Neuronal stem cell (in vitro differentiated cells): Measurements from ENCODE around the gene LAD1.

ENCODE experiments used
- DNase-seq: peaks from one replicate; pipeline ENCODE4 v3.0.0-alpha.2; 2013; ENCODE audit warnings: low spot score
- H2AFZ ChIP-seq: one replicate; pipeline ENCODE4 v1.6.1; 2013; ENCODE audit warnings: mild to moderate bottlenecking, low read length, inconsistent platforms
- H2AK5ac ChIP-seq: 2 replicates; pipeline ENCODE4 v1.6.1; 2013; ENCODE audit warnings: low read depth, mild to moderate bottlenecking, inconsistent platforms, low read length, moderate library complexity, mixed read lengths
- H2BK120ac ChIP-seq: 2 replicates; pipeline ENCODE4 v1.6.1; 2013; ENCODE audit warnings: low read depth, mild to moderate bottlenecking, inconsistent platforms, low read length, moderate library complexity, mixed read lengths
- H2BK12ac ChIP-seq: one replicate; pipeline ENCODE4 v1.6.1; 2013; ENCODE audit warnings: low read length, inconsistent platforms
- H2BK15ac ChIP-seq: 2 replicates; pipeline ENCODE4 v1.6.1; 2013; ENCODE audit warnings: mild to moderate bottlenecking, low read length, inconsistent platforms, mixed read lengths
- H2BK5ac ChIP-seq: one replicate; pipeline ENCODE4 v1.6.1; 2013; ENCODE audit warnings: inconsistent platforms, mild to moderate bottlenecking, low read length, moderate library complexity
- H3K14ac ChIP-seq: one replicate; pipeline ENCODE4 v1.6.1; 2013; ENCODE audit warnings: low read length, inconsistent platforms
- H3K18ac ChIP-seq: 2 replicates; pipeline ENCODE4 v1.6.1; 2013; ENCODE audit warnings: low read length, inconsistent platforms
- H3K23ac ChIP-seq: 2 replicates; pipeline ENCODE4 v1.6.1; 2013; ENCODE audit warnings: low read depth, mild to moderate bottlenecking, mixed read lengths, low read length, inconsistent platforms; ENCODE audit not compliant: poor library complexity
- H3K27ac ChIP-seq: replicated peaks from 3 replicates; pipeline ENCODE4 v1.5.1; 2013; ENCODE audit warnings: low read length, inconsistent platforms
- H3K27me3 ChIP-seq, 3 experiments: 2 replicates each; pipeline ENCODE4 v1.6.1; 2013; ENCODE audit warnings: low read length in 3 of 3, mild to moderate bottlenecking in 2 of 3, inconsistent platforms in 1 of 3, low read depth in 1 of 3, mixed read lengths in 1 of 3, moderate library complexity in 1 of 3; ENCODE audit not compliant: control insufficient read depth in 3 of 3, insufficient read depth in 3 of 3
- H3K36me3 ChIP-seq, 2 donors: replicated peaks in 1 of 2; 2 replicates each; pipeline ENCODE4 v1.6.1; 2013; ENCODE audit warnings: low read length in 2 of 2; ENCODE audit not compliant: control insufficient read depth in 2 of 2, insufficient read depth in 2 of 2
- H3K4ac ChIP-seq: 2 replicates; pipeline ENCODE4 v1.6.1; 2013; ENCODE audit warnings: inconsistent platforms, mild to moderate bottlenecking, low read length, moderate library complexity
- H3K4me1 ChIP-seq, 2 donors: 1 replicate in 1 of 2; 2 replicates in 1 of 2; pipeline ENCODE4 v1.6.1; 2013; ENCODE audit warnings: low read length in 2 of 2, low read depth in 1 of 2; ENCODE audit not compliant: control insufficient read depth in 2 of 2, insufficient read depth in 1 of 2
- H3K4me2 ChIP-seq: one replicate; pipeline ENCODE4 v1.6.1; 2013; ENCODE audit warnings: mild to moderate bottlenecking, low read length, inconsistent platforms; ENCODE audit not compliant: insufficient read depth, poor library complexity, severe bottlenecking
- H3K4me3 ChIP-seq, 2 donors: 2 replicates each; pipeline ENCODE4 v1.5.1; 2013; ENCODE audit warnings: low read length in 2 of 2, mild to moderate bottlenecking in 2 of 2, inconsistent platforms in 1 of 2, moderate library complexity in 1 of 2
- H3K79me1 ChIP-seq: one replicate; pipeline ENCODE4 v1.6.1; 2013; ENCODE audit warnings: low read depth, mild to moderate bottlenecking, inconsistent platforms, low read length, moderate library complexity
- H3K9ac ChIP-seq: one replicate; pipeline ENCODE4 v1.6.1; 2013; ENCODE audit warnings: mild to moderate bottlenecking, low read depth, low read length, inconsistent platforms; ENCODE audit not compliant: poor library complexity
- H3K9me3 ChIP-seq, 2 donors: replicated peaks in 1 of 2; 2 replicates each; pipeline versions ENCODE3 to v1.6.1; 2013; ENCODE audit warnings: low read length in 2 of 2, mild to moderate bottlenecking in 2 of 2, inconsistent platforms in 1 of 2, low read depth in 1 of 2, mixed read lengths in 1 of 2, moderate library complexity in 1 of 2; ENCODE audit not compliant: control insufficient read depth in 2 of 2, insufficient read depth in 1 of 2
- H4K8ac ChIP-seq: one replicate; pipeline ENCODE4 v1.6.1; 2013; ENCODE audit warnings: low read depth, mild to moderate bottlenecking, inconsistent platforms, low read length, moderate library complexity
- H4K91ac ChIP-seq: one replicate; pipeline ENCODE4 v1.6.1; 2013; ENCODE audit warnings: low read length, low read depth, mild to moderate bottlenecking, inconsistent platforms; ENCODE audit not compliant: poor library complexity
- WGBS, 2 donors: extraction: QIAGEN DNeasy Blood & Tissue Kit; methylation state at CpG; one replicate each; pipeline ENCODE4 v1.1.7; 2013; ENCODE audit warnings: missing lambda C conversion rate in 2 of 2, mixed read lengths in 1 of 2; ENCODE audit not compliant: insufficient read length in 2 of 2, insufficient replicate concordance in 1 of 2; ENCODE audit errors: extremely low coverage in 2 of 2; 5-methylcytosine and 5-hydroxymethylcytosine counted together

Gene LAD1

DNA sequence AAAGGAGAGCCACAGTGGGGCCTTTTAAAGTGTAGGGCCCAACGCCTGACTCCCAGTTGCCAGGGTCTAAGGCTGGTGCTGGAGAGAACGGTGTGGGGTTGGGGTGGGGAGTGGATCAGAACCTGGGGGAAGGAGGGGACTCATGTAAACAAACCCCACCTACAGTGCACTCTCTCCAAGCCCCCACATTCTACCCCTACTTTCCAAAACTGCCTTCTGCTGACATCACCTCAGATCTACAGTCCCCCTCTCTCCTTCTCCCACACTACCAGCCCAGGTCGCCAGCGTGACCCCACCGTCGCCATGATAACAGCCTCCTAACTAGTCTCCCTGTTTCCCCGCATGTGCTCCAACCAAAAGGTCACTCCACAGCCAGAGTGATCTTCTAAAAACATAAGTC lies 48.2 kb downstream of the LAD1 start:
- no peaks in the 10 kb centered on the region for H3K36me3 ChIP-seq
- no peak overlapping the region for H2BK5ac ChIP-seq
- no peak overlapping the region for H3K4ac ChIP-seq
- H2BK12ac ChIP-seq = no peak overlapping the region
- no peak overlapping the region for H3K4me3 ChIP-seq
- peak overlapping the region; percentile 30 for H2BK15ac ChIP-seq
- H2AFZ ChIP-seq = no peak overlapping the region
- no peak overlapping the region for H2AK5ac ChIP-seq
- H3K9me3 ChIP-seq = no peaks in the 10 kb centered on the region
- peaks cover 0 to 5% of the 10 kb centered on the region in 2 donors for H3K4me1 ChIP-seq
- H3K9ac ChIP-seq = no peak overlapping the region
- H3K23ac ChIP-seq = peak overlapping the region; percentile 10
- no peak overlapping the region for H2BK120ac ChIP-seq
- H3K79me1 ChIP-seq = no peaks in the 10 kb centered on the region
- DNase-seq = no peak
- H3K14ac ChIP-seq = no peak overlapping the region
- no peak overlapping the region for H4K8ac ChIP-seq
- no peak overlapping the region for H4K91ac ChIP-seq
- no CpG with 5 or more reads among the region's 7 CpGs for WGBS, 2 donors
- H3K18ac ChIP-seq = no peak overlapping the region
- peaks cover 0 to 19% (median 0%) of the 10 kb centered on the region in 3 experiments for H3K27me3 ChIP-seq
- no peak overlapping the region for H3K27ac ChIP-seq
- no peak overlapping the region for H3K4me2 ChIP-seq

DNA sequence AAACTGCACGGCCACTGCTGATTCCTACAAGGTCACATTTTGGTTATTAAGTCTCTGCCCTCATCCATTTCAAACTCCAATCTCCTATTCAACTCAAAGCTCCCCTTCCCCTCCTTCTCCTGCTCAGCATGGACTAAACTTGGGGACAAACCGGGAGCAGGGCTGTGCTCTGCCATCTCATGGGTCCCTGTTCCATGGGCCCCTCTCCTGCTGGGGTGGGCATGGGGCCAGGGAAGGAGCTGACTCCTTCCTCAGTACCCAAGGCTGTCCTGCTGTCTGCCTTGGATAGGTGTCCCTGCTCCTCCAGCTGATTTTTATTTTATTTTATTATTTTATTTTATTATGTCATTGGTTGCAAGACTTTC lies 48.8 kb downstream of the LAD1 start:
- Histone ChIP-seq H3K4ac (no peak overlapping the region), H2BK5ac (no peak overlapping the region), H3K27me3 (peaks cover 0 to 14% (median 0%) of the 10 kb centered on the region in 3 experiments), H3K14ac (no peak overlapping the region), H3K9me3 (no peaks in the 10 kb centered on the region), H3K36me3 (no peaks in the 10 kb centered on the region), H3K79me1 (no peaks in the 10 kb centered on the region), H3K23ac (no peak overlapping the region), H2BK12ac (no peak overlapping the region), H2AK5ac (no peak overlapping the region), H4K8ac (no peak overlapping the region), H4K91ac (no peak overlapping the region), H2BK15ac (no peak overlapping the region), H3K18ac (no peak overlapping the region), H2AFZ (no peak overlapping the region), H3K9ac (no peak overlapping the region), H2BK120ac (no peak overlapping the region), H3K4me1 (peaks cover 0 to 5% of the 10 kb centered on the region in 2 donors), H3K4me2 (no peak overlapping the region), H3K27ac (no peak overlapping the region), H3K4me3 (no peak overlapping the region)
- no peak for DNase-seq
- no CpG with 5 or more reads among the region's 2 CpGs for WGBS, 2 donors

DNA sequence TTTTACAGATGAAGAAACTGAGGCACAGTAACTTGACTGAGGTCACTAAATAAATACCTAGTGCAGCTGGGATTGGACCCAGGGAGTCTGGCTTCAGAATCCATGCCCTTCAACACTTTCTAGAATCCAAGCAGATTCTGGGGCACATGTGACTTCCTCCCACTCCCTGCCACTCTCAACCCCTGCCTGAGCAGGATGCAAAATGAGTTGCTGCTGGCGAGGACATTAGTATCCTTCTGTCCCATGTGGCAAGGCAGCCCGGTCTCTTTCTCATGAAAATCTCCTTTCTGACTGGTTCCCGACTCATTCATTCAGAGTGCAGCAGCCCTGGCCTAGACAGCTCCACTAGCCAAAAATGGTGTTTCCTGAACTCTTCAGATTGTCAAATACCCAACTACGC lies 50.0 kb downstream of the LAD1 start:
- no peak for DNase-seq
- Histone ChIP-seq H3K4me1 (peaks cover 0 to 8% of the 10 kb centered on the region in 2 donors), H3K36me3 (no peaks in the 10 kb centered on the region), H3K4me2 (no peak overlapping the region), H3K23ac (no peak overlapping the region), H2BK5ac (no peak overlapping the region), H4K8ac (no peak overlapping the region), H3K9me3 (no peaks in the 10 kb centered on the region), H2BK15ac (no peak overlapping the region), H3K4ac (no peak overlapping the region), H3K27me3 (peaks cover 0 to 16% (median 0%) of the 10 kb centered on the region in 3 experiments), H3K79me1 (no peaks in the 10 kb centered on the region), H3K18ac (no peak overlapping the region), H2AK5ac (no peak overlapping the region), H2AFZ (no peak overlapping the region), H3K9ac (no peak overlapping the region), H4K91ac (no peak overlapping the region), H2BK12ac (no peak overlapping the region), H3K27ac (no peak overlapping the region), H3K14ac (no peak overlapping the region), H2BK120ac (no peak overlapping the region), H3K4me3 (no peak overlapping the region)
- WGBS, 2 donors = no CpG with 5 or more reads among the region's 4 CpGs

DNA sequence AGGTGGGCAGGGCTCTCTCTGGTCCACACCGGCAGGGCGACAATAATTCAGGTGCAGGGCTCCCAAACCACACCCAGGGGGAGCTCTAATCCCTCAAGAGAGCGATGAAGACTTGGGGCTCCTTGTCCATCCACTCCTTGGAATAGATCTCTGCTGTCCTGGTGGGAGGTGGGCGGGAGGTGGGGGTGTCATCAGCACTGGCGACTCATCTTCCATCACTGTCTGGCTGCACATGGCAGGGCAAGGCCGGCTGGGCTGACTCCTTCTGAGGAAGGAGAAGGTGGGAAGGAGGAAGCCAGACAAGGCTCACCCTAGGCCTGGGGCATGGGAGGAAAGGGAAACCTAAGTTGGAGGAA lies 50.9 kb downstream of the LAD1 start:
- Histone ChIP-seq H2BK5ac (no peak overlapping the region), H3K9me3 (no peaks in the 10 kb centered on the region), H2AFZ (no peak overlapping the region), H3K27me3 (peaks cover 0 to 18% (median 0%) of the 10 kb centered on the region in 3 experiments), H3K14ac (no peak overlapping the region), H4K8ac (no peak overlapping the region), H2BK120ac (no peak overlapping the region), H3K27ac (no peak overlapping the region), H3K4me1 (peaks cover 0 to 8% of the 10 kb centered on the region in 2 donors), H3K4me3 (no peak overlapping the region), H3K9ac (peak overlapping the region; percentile 55), H2AK5ac (peak overlapping the region; percentile 89), H3K79me1 (no peaks in the 10 kb centered on the region), H2BK12ac (no peak overlapping the region), H3K4me2 (no peak overlapping the region), H2BK15ac (no peak overlapping the region), H3K4ac (no peak overlapping the region), H4K91ac (no peak overlapping the region), H3K23ac (peak overlapping the region; percentile 50), H3K36me3 (no peaks in the 10 kb centered on the region), H3K18ac (peak overlapping the region; percentile 51)
- DNase-seq = peak; percentile 62
- no CpG with 5 or more reads among the region's 6 CpGs for WGBS, 2 donors
